ENCODE measurements around the gene ENTHD1.

DNA sequence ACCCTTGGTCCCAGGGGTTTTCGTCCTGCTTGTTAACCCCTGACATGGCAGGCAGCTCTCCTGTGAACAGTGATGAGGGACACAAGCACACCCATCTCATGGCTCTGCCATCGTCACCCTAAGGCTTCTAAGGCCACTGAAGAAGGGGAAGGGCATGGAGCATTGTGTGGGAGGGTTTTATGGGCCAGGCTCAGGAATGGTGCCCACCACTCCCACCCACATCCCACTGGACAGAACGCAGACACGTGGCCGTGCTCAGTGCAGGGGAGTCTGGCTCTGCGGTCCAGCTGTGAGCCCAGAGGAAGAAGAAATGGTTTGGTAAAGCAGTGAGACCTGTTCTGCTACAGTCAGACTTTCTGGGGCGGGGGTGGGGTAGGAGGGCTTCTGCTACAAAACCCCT, 193.0 kb downstream of the ENTHD1 start:
- TF ChIP-seq, protein P1, sequence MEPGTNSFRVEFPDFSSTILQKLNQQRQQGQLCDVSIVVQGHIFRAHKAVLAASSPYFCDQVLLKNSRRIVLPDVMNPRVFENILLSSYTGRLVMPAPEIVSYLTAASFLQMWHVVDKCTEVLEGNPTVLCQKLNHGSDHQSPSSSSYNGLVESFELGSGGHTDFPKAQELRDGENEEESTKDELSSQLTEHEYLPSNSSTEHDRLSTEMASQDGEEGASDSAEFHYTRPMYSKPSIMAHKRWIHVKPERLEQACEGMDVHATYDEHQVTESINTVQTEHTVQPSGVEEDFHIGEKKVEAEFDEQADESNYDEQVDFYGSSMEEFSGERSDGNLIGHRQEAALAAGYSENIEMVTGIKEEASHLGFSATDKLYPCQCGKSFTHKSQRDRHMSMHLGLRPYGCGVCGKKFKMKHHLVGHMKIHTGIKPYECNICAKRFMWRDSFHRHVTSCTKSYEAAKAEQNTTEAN (CRISPR knock-in tag; IDR thresholded peaks at IDR 0.05): no peak
- TF ChIP-seq CTCF (IDR thresholded peaks at IDR 0.05 in 2 of 3, conservative IDR thresholded peaks at IDR 0.05 in 1 of 3; ENCODE audit: insufficient read depth in 2 of 3, low read depth in 1 of 3, low read length in 3 of 3) (no peak), ZBTB7A (IDR thresholded peaks at IDR 0.05; ENCODE audit: borderline replicate concordance, control insufficient read depth, low read depth, low read length) (no peak), GATAD2A (IDR thresholded peaks at IDR 0.05) (no peak), RFX7 (CRISPR knock-in tag; IDR thresholded peaks at IDR 0.05) (no peak), RBFOX2 (IDR thresholded peaks at IDR 0.05; ENCODE audit: low read depth, low read length) (no peak), MED1 (CRISPR knock-in tag; IDR thresholded peaks at IDR 0.05; ENCODE audit: borderline replicate concordance) (no peak), ZNF316 (IDR thresholded peaks at IDR 0.05) (no peak), ZNF174 (CRISPR knock-in tag; IDR thresholded peaks at IDR 0.05) (no peak)

Data from K562 (cell line).